Measurements from ENCODE around the gene DNMT3A. TPM values are rescaled to one million over a fixed set of nuclear protein-coding genes. Genes with fewer than 3 reads are reported as not detected.

Gene DNMT3A
- total RNA-seq, 1 donor from 2014 or later: 25.3 TPM

GRCh38 chr2:25339791-25340180 lies 1.9 kb downstream of the DNMT3A start:
- TF ChIP-seq CTCF (IDR thresholded peaks at IDR 0.05; ENCODE audit: insufficient read depth, low read length, poor library complexity, severe bottlenecking): no peak

GRCh38 chr2:25339211-25339674 lies 2.5 kb downstream of the DNMT3A start:
- Histone ChIP-seq H3K27me3 (ENCODE audit: control insufficient read depth, insufficient read depth, low read length) (no peaks in the 10 kb centered on the region), H3K36me3 (ENCODE audit: control insufficient read depth, insufficient read depth, low read length) (no peaks in the 10 kb centered on the region), H3K4me3 (ENCODE audit: low read depth, low read length) (no peak overlapping the region)
- TF ChIP-seq CTCF (IDR thresholded peaks at IDR 0.05; ENCODE audit: insufficient read depth, low read length, poor library complexity, severe bottlenecking): no peak
- DNase-seq (ENCODE audit: low read depth): no peak

More at GRCh38 chr2:25339791-25340180, 1.9 kb downstream of the DNMT3A start:
- no peaks in the 10 kb centered on the region for H3K36me3 ChIP-seq (ENCODE audit: control insufficient read depth, insufficient read depth, low read length)
- no peak overlapping the region for H3K4me3 ChIP-seq (ENCODE audit: low read depth, low read length)
- DNase-seq (ENCODE audit: low read depth): no peak
- H3K27me3 ChIP-seq (ENCODE audit: control insufficient read depth, insufficient read depth, low read length): no peaks in the 10 kb centered on the region

GRCh38 chr2:25338401-25338800 lies 3.3 kb downstream of the DNMT3A start:
- Histone ChIP-seq H3K36me3 (ENCODE audit: control insufficient read depth, insufficient read depth, low read length) (no peaks in the 10 kb centered on the region), H3K4me3 (ENCODE audit: low read depth, low read length) (no peak overlapping the region), H3K27me3 (ENCODE audit: control insufficient read depth, insufficient read depth, low read length) (no peaks in the 10 kb centered on the region)
- TF ChIP-seq CTCF (IDR thresholded peaks at IDR 0.05; ENCODE audit: insufficient read depth, low read length, poor library complexity, severe bottlenecking): no peak
- DNase-seq (ENCODE audit: low read depth): no peak

- H3K4me3 ChIP-seq (ENCODE audit: low read depth, low read length): no peak overlapping the region
- no peak for DNase-seq (ENCODE audit: low read depth)
- no peak for TF ChIP-seq CTCF (IDR thresholded peaks at IDR 0.05; ENCODE audit: insufficient read depth, low read length, poor library complexity, severe bottlenecking)
- no peaks in the 10 kb centered on the region for H3K27me3 ChIP-seq (ENCODE audit: control insufficient read depth, insufficient read depth, low read length)
- no peaks in the 10 kb centered on the region for H3K36me3 ChIP-seq (ENCODE audit: control insufficient read depth, insufficient read depth, low read length)
Measured at GRCh38 chr2:25337891-25338290, 3.8 kb downstream of the DNMT3A start.

GRCh38 chr2:25337276-25337675 lies 4.4 kb downstream of the DNMT3A start:
- TF ChIP-seq CTCF (IDR thresholded peaks at IDR 0.05; ENCODE audit: insufficient read depth, low read length, poor library complexity, severe bottlenecking): no peak
- Histone ChIP-seq H3K36me3 (ENCODE audit: control insufficient read depth, insufficient read depth, low read length) (no peaks in the 10 kb centered on the region), H3K4me3 (ENCODE audit: low read depth, low read length) (no peak overlapping the region), H3K27me3 (ENCODE audit: control insufficient read depth, insufficient read depth, low read length) (no peaks in the 10 kb centered on the region)
- no peak for DNase-seq (ENCODE audit: low read depth)

GRCh38 chr2:25336383-25336841 lies 5.3 kb downstream of the DNMT3A start:
- H3K36me3 ChIP-seq (ENCODE audit: control insufficient read depth, insufficient read depth, low read length): no peaks in the 10 kb centered on the region
- no peak for TF ChIP-seq CTCF (IDR thresholded peaks at IDR 0.05; ENCODE audit: insufficient read depth, low read length, poor library complexity, severe bottlenecking)
- no peak for DNase-seq (ENCODE audit: low read depth)
- no peaks in the 10 kb centered on the region for H3K27me3 ChIP-seq (ENCODE audit: control insufficient read depth, insufficient read depth, low read length)
- no peak overlapping the region for H3K4me3 ChIP-seq (ENCODE audit: low read depth, low read length)
